Esophagus muscularis mucosa (tissue), 4 donors: ENCODE results near the gene MEX3B.

ENCODE experiments used
- EP300 ChIP-seq: sonication (generic); formaldehyde crosslinking; IDR thresholded peaks from one replicate; pipeline ENCODE4 v1.6.1; 2017; ENCODE audit warnings: antibody characterized with exemption
- POLR2A ChIP-seq: fragments of 450-650 bp; IDR thresholded peaks from one replicate; pipeline ENCODE4 v1.6.1; 2017; ENCODE audit warnings: antibody characterized with exemption, moderate library complexity, mild to moderate bottlenecking, low read depth
- POLR2AphosphoS5 ChIP-seq, 2 donors: sonication (generic); formaldehyde crosslinking; IDR thresholded peaks; one replicate each; pipeline ENCODE4 v1.6.1; 2017; ENCODE audit warnings: antibody characterized with exemption in 2 of 2
- TF ChIP-seq, protein P1 (sequence below), 3 experiments: fragments of 200-600 bp in 2 of 3; fragments of 450-650 bp in 1 of 3; sonication (generic) in 2 of 3; IDR thresholded peaks; one replicate each; pipeline ENCODE4 v1.5.1; 2017 to 2019; ENCODE audit warnings: antibody characterized with exemption in 3 of 3, mild to moderate bottlenecking in 2 of 3, moderate library complexity in 1 of 3

DNA sequence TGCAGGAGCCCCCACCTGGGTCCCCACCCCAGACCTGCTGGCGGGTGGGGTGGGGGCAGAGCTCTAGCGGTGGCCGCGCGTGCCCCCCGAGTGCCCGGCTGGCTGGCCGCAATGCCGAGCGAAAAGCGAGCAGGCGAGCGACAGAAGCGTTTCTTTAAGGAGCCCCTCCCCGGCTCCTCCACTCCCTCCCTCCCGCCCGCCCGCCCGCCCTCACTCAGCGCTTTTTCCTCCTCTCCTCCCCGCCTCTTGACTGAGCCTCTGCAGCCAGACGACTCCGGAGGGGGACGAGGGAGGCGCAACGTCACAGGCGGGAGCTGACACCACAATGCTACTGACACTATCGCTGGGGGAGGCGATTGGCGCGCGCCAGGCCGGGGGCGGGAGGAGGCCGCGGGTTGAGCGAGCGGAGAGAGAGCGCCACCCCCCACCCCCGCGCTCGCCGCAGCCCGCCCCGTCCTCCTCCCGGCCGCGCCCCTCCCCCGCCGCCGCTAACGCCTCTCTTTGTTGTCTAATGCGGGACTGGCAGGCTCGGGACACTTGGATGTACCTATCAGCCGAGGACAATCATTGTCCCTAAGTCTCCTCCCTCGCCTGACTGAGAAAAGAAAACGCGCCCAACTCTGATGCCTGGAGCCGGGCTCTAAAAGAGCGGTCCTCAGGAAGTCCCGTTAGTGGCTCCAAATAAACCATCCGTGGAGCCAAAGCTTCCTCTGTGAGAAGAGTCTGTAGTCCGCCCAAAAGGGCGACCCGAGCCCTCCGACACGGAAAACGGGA, at the start of gene MEX3B:
- TF ChIP-seq, protein P1, sequence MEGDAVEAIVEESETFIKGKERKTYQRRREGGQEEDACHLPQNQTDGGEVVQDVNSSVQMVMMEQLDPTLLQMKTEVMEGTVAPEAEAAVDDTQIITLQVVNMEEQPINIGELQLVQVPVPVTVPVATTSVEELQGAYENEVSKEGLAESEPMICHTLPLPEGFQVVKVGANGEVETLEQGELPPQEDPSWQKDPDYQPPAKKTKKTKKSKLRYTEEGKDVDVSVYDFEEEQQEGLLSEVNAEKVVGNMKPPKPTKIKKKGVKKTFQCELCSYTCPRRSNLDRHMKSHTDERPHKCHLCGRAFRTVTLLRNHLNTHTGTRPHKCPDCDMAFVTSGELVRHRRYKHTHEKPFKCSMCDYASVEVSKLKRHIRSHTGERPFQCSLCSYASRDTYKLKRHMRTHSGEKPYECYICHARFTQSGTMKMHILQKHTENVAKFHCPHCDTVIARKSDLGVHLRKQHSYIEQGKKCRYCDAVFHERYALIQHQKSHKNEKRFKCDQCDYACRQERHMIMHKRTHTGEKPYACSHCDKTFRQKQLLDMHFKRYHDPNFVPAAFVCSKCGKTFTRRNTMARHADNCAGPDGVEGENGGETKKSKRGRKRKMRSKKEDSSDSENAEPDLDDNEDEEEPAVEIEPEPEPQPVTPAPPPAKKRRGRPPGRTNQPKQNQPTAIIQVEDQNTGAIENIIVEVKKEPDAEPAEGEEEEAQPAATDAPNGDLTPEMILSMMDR (IDR thresholded peaks at IDR 0.05), result no peak
- TF ChIP-seq EP300 (no peak), POLR2A (no peak), POLR2AphosphoS5 (IDR thresholded peaks at IDR 0.05) (peak; percentile 73 to 77)
